Measurements from ENCODE around the gene PDGFC.

The PDGFC gene

GRCh38 chr4:157004279-157005161 is 32.9 kb upstream of the PDGFC start:
- no peak overlapping the region for H3K4me3 ChIP-seq (ENCODE audit: low read length in 2 of 2)
- H3K27ac ChIP-seq (ENCODE audit: low read length), result no peak overlapping the region
- no peaks in the 10 kb centered on the region for H3K4me1 ChIP-seq (ENCODE audit: control insufficient read depth, insufficient read depth, low read length)
- no peaks in the 10 kb centered on the region for H3K9me3 ChIP-seq (ENCODE audit: control insufficient read depth in 2 of 2, low read length in 2 of 2)
- no peaks in the 10 kb centered on the region for H3K27me3 ChIP-seq (ENCODE audit: control insufficient read depth in 1 of 2, insufficient read depth in 2 of 2, low read length in 2 of 2)
- no peaks in the 10 kb centered on the region for H3K36me3 ChIP-seq (ENCODE audit: control insufficient read depth in 2 of 2, insufficient read depth in 2 of 2, low read length in 2 of 2)
- no peak overlapping the region for H3K9ac ChIP-seq (ENCODE audit: low read length in 2 of 2)

DNA sequence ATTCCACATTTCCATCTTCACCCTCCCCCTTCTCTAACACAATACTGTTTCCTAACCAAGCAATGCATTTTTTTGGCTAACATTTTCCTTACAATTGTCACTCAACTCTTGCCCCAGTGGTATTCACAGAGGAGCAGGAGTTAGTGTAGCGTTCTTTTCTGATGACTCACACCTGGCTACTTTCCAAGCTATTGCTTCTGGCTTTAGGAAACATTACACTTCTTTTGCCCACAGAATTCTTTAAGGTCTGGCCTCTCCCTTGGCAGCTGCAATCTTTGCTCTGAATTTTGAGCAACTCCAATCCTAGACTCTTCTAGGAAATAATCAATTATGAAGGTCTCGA is 27.5 kb upstream of the PDGFC start:
- no peak overlapping the region for H3K4me3 ChIP-seq (ENCODE audit: low read length in 2 of 2)
- H3K27ac ChIP-seq (ENCODE audit: low read length), result no peak overlapping the region
- H3K36me3 ChIP-seq (ENCODE audit: control insufficient read depth in 2 of 2, insufficient read depth in 2 of 2, low read length in 2 of 2), result no peaks in the 10 kb centered on the region
- no peaks in the 10 kb centered on the region for H3K4me1 ChIP-seq (ENCODE audit: control insufficient read depth, insufficient read depth, low read length)
- no peak overlapping the region for H3K9ac ChIP-seq (ENCODE audit: low read length in 2 of 2)
- H3K27me3 ChIP-seq (ENCODE audit: control insufficient read depth in 1 of 2, insufficient read depth in 2 of 2, low read length in 2 of 2), result no peaks in the 10 kb centered on the region
- H3K9me3 ChIP-seq (ENCODE audit: control insufficient read depth in 2 of 2, low read length in 2 of 2), result peaks cover 0 to 9% of the 10 kb centered on the region in 2 donors

GRCh38 chr4:156998500-156999174 is 27.0 kb upstream of the PDGFC start:
- H3K9me3 ChIP-seq (ENCODE audit: control insufficient read depth in 2 of 2, low read length in 2 of 2), result peaks cover 0 to 9% of the 10 kb centered on the region in 2 donors
- H3K27me3 ChIP-seq (ENCODE audit: control insufficient read depth in 1 of 2, insufficient read depth in 2 of 2, low read length in 2 of 2), result no peaks in the 10 kb centered on the region
- H3K4me3 ChIP-seq (ENCODE audit: low read length in 2 of 2), result no peak overlapping the region
- H3K9ac ChIP-seq (ENCODE audit: low read length in 2 of 2), result no peak overlapping the region
- H3K27ac ChIP-seq (ENCODE audit: low read length), result no peak overlapping the region
- no peaks in the 10 kb centered on the region for H3K36me3 ChIP-seq (ENCODE audit: control insufficient read depth in 2 of 2, insufficient read depth in 2 of 2, low read length in 2 of 2)
- H3K4me1 ChIP-seq (ENCODE audit: control insufficient read depth, insufficient read depth, low read length), result no peaks in the 10 kb centered on the region

- H3K27me3 ChIP-seq (ENCODE audit: control insufficient read depth in 1 of 2, insufficient read depth in 2 of 2, low read length in 2 of 2), result no peaks in the 10 kb centered on the region
- no peak overlapping the region for H3K27ac ChIP-seq (ENCODE audit: low read length)
- H3K4me3 ChIP-seq (ENCODE audit: low read length in 2 of 2), result no peak overlapping the region
- no peak overlapping the region for H3K9ac ChIP-seq (ENCODE audit: low read length in 2 of 2)
- H3K36me3 ChIP-seq (ENCODE audit: control insufficient read depth in 2 of 2, insufficient read depth in 2 of 2, low read length in 2 of 2), result no peaks in the 10 kb centered on the region
- H3K9me3 ChIP-seq (ENCODE audit: control insufficient read depth in 2 of 2, low read length in 2 of 2), result peaks cover 0 to 9% of the 10 kb centered on the region in 2 donors
- H3K4me1 ChIP-seq (ENCODE audit: control insufficient read depth, insufficient read depth, low read length), result no peaks in the 10 kb centered on the region
Observed at GRCh38 chr4:156992943-156993342, 21.3 kb upstream of the PDGFC start.

DNA sequence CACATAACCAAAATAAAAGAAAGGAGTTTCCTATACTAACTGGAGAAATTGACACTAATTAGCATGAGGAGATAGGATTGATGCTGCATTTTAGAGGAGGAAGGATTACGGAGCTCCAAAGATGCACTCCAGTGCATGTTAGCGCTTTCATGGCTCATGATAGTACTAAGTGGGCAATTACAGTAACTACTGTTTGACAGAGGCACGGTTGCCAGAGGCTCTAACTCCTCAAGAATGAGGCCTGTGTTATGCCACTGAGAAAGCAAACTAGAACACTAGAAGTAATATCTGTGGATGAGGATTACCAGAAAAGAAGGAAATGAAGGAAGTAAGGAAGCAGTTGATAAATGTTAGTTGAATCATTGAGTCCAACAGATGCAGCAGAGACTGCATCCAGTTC is 19.6 kb upstream of the PDGFC start:
- H3K4me1 ChIP-seq (ENCODE audit: control insufficient read depth, insufficient read depth, low read length), result no peaks in the 10 kb centered on the region
- no peak overlapping the region for H3K9ac ChIP-seq (ENCODE audit: low read length in 2 of 2)
- H3K9me3 ChIP-seq (ENCODE audit: control insufficient read depth in 2 of 2, low read length in 2 of 2), result no peaks in the 10 kb centered on the region
- H3K27me3 ChIP-seq (ENCODE audit: control insufficient read depth in 1 of 2, insufficient read depth in 2 of 2, low read length in 2 of 2), result no peaks in the 10 kb centered on the region
- H3K27ac ChIP-seq (ENCODE audit: low read length), result no peak overlapping the region
- H3K36me3 ChIP-seq (ENCODE audit: control insufficient read depth in 2 of 2, insufficient read depth in 2 of 2, low read length in 2 of 2), result no peaks in the 10 kb centered on the region
- H3K4me3 ChIP-seq (ENCODE audit: low read length in 2 of 2), result no peak overlapping the region

DNA sequence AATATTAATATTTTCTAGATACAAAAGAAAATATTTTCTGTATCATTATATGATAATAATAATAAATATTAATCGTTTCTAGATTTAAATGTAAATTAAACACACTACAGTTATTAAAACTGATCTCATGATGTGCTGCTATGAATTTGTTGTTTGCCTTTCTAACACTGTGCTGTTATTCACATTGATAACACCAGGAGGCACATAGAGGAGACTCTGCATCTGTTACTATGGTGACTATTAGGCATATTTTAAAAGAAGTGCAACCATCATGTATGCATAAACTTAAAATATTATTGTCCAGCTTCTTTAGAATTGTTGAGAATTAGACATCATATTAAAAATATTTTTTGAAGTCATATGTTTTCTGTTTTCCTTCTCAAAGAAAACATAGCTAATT is 11.8 kb upstream of the PDGFC start:
- H3K9me3 ChIP-seq (ENCODE audit: control insufficient read depth in 2 of 2, low read length in 2 of 2), result no peaks in the 10 kb centered on the region
- no peaks in the 10 kb centered on the region for H3K4me1 ChIP-seq (ENCODE audit: control insufficient read depth, insufficient read depth, low read length)
- no peak overlapping the region for H3K4me3 ChIP-seq (ENCODE audit: low read length in 2 of 2)
- H3K9ac ChIP-seq (ENCODE audit: low read length in 2 of 2), result no peak overlapping the region
- no peaks in the 10 kb centered on the region for H3K27me3 ChIP-seq (ENCODE audit: control insufficient read depth in 1 of 2, insufficient read depth in 2 of 2, low read length in 2 of 2)
- H3K27ac ChIP-seq (ENCODE audit: low read length), result no peak overlapping the region
- H3K36me3 ChIP-seq (ENCODE audit: control insufficient read depth in 2 of 2, insufficient read depth in 2 of 2, low read length in 2 of 2), result no peaks in the 10 kb centered on the region

GRCh38 chr4:156981262-156981769 is 9.7 kb upstream of the PDGFC start:
- Histone ChIP-seq H3K9ac (ENCODE audit: low read length in 2 of 2) (no peak overlapping the region), H3K9me3 (ENCODE audit: control insufficient read depth in 2 of 2, low read length in 2 of 2) (no peaks in the 10 kb centered on the region), H3K4me1 (ENCODE audit: control insufficient read depth, insufficient read depth, low read length) (no peaks in the 10 kb centered on the region), H3K36me3 (ENCODE audit: control insufficient read depth in 2 of 2, insufficient read depth in 2 of 2, low read length in 2 of 2) (no peaks in the 10 kb centered on the region), H3K4me3 (ENCODE audit: low read length in 2 of 2) (no peak overlapping the region), H3K27ac (ENCODE audit: low read length) (no peak overlapping the region), H3K27me3 (ENCODE audit: control insufficient read depth in 1 of 2, insufficient read depth in 2 of 2, low read length in 2 of 2) (no peaks in the 10 kb centered on the region)

DNA sequence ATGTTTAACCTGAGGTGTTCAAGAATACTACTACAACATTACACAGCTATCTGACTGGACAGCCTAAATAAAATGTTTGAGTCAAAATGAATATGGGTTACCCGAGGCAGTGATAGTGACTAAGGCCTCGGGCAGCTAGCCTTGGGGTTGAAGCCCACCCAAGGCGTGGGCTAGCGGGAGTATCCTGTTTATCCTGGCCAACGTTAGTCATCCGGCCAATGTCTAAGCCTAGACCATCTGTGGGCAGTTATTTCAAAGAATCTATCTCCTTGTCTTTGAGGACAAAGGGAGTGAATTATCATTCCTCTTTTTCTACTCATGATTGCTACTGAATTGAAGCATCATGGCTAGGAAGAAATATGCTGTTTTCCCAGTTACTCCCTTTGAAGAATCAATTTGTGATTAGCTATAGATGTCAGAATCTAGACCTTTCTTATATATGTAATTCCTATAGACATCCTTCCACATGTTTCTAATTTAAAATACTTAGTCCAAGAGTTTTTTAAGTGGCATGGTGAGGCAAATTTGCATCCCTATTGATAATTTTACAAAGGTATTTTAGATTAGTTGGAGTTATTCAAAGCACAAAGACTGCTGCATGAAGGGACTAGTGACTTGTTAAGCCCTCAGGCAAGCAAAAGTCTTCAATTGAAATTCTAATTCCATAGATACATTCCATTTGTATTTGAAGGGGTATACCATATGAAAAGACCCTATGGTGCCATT is 6.0 kb upstream of the PDGFC start:
- H3K9me3 ChIP-seq (ENCODE audit: control insufficient read depth in 2 of 2, low read length in 2 of 2), result no peaks in the 10 kb centered on the region
- H3K27me3 ChIP-seq (ENCODE audit: control insufficient read depth in 1 of 2, insufficient read depth in 2 of 2, low read length in 2 of 2), result no peaks in the 10 kb centered on the region
- H3K9ac ChIP-seq (ENCODE audit: low read length in 2 of 2), result no peak overlapping the region
- no peak overlapping the region for H3K4me3 ChIP-seq (ENCODE audit: low read length in 2 of 2)
- H3K27ac ChIP-seq (ENCODE audit: low read length), result no peak overlapping the region
- H3K36me3 ChIP-seq (ENCODE audit: control insufficient read depth in 2 of 2, insufficient read depth in 2 of 2, low read length in 2 of 2), result no peaks in the 10 kb centered on the region
- peaks cover 5% of the 10 kb centered on the region for H3K4me1 ChIP-seq (ENCODE audit: control insufficient read depth, insufficient read depth, low read length)

GRCh38 chr4:156976147-156976546 is 4.5 kb upstream of the PDGFC start:
- Histone ChIP-seq H3K27me3 (ENCODE audit: control insufficient read depth in 1 of 2, insufficient read depth in 2 of 2, low read length in 2 of 2) (no peaks in the 10 kb centered on the region), H3K4me3 (ENCODE audit: low read length in 2 of 2) (no peak overlapping the region), H3K36me3 (ENCODE audit: control insufficient read depth in 2 of 2, insufficient read depth in 2 of 2, low read length in 2 of 2) (no peaks in the 10 kb centered on the region), H3K9ac (ENCODE audit: low read length in 2 of 2) (no peak overlapping the region), H3K27ac (ENCODE audit: low read length) (no peak overlapping the region), H3K4me1 (ENCODE audit: control insufficient read depth, insufficient read depth, low read length) (peaks cover 5% of the 10 kb centered on the region), H3K9me3 (ENCODE audit: control insufficient read depth in 2 of 2, low read length in 2 of 2) (no peaks in the 10 kb centered on the region)

- no peak overlapping the region for H3K9ac ChIP-seq (ENCODE audit: low read length in 2 of 2)
- no peaks in the 10 kb centered on the region for H3K9me3 ChIP-seq (ENCODE audit: control insufficient read depth in 2 of 2, low read length in 2 of 2)
- no peaks in the 10 kb centered on the region for H3K27me3 ChIP-seq (ENCODE audit: control insufficient read depth in 1 of 2, insufficient read depth in 2 of 2, low read length in 2 of 2)
- peaks cover 5% of the 10 kb centered on the region for H3K4me1 ChIP-seq (ENCODE audit: control insufficient read depth, insufficient read depth, low read length)
- no peaks in the 10 kb centered on the region for H3K36me3 ChIP-seq (ENCODE audit: control insufficient read depth in 2 of 2, insufficient read depth in 2 of 2, low read length in 2 of 2)
- no peak overlapping the region for H3K27ac ChIP-seq (ENCODE audit: low read length)
- H3K4me3 ChIP-seq (ENCODE audit: low read length in 2 of 2), result no peak overlapping the region
Observed at GRCh38 chr4:156975686-156976085, 4.1 kb upstream of the PDGFC start.
